Skeletal muscle satellite cell (primary cell): Measurements from ENCODE around the gene DRICH1.
"Not testable (repeated sequence)": the region's sequence is repeated elsewhere in the genome, so short reads cannot be mapped to it uniquely, and the experiment has no call there.

ENCODE experiments used
- H3K27me3 ChIP-seq: 2 replicates; pipeline ENCODE4 v1.7.0; 2013; ENCODE audit warnings: low read length; ENCODE audit not compliant: control insufficient read depth, insufficient read depth
- H3K36me3 ChIP-seq: 2 replicates; pipeline ENCODE4 v1.7.0; 2013; ENCODE audit warnings: mild to moderate bottlenecking, control low read depth, low read length; ENCODE audit not compliant: insufficient read depth
- H3K4me1 ChIP-seq: 2 replicates; pipeline ENCODE4 v1.7.0; 2013; ENCODE audit warnings: low read length; ENCODE audit not compliant: control insufficient read depth, insufficient read depth
- H3K4me2 ChIP-seq: 2 replicates; pipeline ENCODE4 v1.7.0; 2013; ENCODE audit warnings: mild to moderate bottlenecking, low read length
- H3K4me3 ChIP-seq: 2 replicates; pipeline ENCODE4 v1.7.0; 2013; ENCODE audit warnings: low read length
- H3K9ac ChIP-seq: 2 replicates; pipeline ENCODE4 v1.7.0; 2013; ENCODE audit warnings: mild to moderate bottlenecking, low read depth, low read length, moderate library complexity
- H3K9me3 ChIP-seq: replicated peaks from 2 replicates; pipeline ENCODE4 v1.7.0; 2013; ENCODE audit warnings: mild to moderate bottlenecking, control low read depth, low read length

The DRICH1 gene

DNA sequence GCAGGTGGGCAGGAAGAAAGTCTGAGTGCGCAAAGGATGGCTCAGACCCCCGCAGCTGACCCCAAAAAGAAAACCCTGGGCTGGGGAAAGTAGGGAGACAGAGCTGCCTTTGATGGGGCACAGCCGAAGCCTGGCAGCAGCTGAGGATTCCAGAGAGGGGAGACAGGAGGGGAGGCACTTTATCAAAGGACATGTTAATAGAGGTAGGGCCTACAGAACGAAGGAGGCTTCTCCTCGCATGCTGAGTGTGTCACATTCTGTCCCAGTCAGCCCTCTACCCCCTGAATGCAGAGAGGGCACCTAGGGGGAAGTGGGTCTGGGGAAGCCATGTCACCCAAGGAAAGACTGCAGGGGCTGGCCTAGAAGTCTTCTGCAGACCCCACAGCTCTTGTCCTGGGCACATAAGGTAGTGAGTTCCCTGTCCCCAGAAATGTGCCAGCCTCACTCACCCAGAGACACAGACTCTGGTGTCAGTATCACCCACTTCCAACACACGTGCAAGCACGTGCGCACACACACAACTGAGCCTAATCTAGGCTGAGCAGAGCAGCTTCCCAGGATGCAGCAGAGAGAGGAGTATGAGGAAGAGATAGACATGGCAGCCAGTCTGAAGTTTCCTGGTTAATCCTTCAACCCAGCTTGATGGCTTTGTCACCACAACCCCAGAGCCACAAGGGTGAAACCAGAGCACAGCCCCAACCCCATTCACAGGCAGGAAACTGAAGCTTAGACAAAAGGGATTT, 40.4 kb upstream of the DRICH1 start:
- not testable (repeated sequence) for H3K4me2 ChIP-seq, H3K9me3 ChIP-seq, H3K4me3 ChIP-seq, H3K27me3 ChIP-seq, H3K36me3 ChIP-seq, H3K9ac ChIP-seq, H3K4me1 ChIP-seq

DNA sequence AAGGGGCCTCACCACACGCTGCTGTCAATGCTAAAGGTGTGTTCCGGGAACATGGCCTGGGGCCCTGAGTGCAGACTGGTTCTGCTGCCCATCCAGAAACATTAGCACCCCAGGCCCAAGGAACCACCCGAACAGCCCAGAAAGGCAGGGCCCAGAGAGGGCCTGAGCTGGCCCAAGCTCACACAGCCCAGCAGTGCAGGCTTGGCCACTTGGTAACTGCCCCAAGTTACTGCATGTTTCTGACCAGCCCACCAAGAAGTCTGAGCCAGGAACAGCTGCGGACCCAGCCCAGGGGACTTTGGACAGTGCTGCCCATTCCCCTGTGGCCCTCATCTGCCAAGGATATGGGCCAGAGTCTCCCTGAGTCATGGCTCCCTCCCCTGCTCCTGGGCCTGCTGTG, 39.3 kb upstream of the DRICH1 start:
- not testable (repeated sequence) for H3K9ac ChIP-seq, H3K27me3 ChIP-seq, H3K9me3 ChIP-seq, H3K4me3 ChIP-seq, H3K4me2 ChIP-seq, H3K4me1 ChIP-seq, H3K36me3 ChIP-seq

DNA sequence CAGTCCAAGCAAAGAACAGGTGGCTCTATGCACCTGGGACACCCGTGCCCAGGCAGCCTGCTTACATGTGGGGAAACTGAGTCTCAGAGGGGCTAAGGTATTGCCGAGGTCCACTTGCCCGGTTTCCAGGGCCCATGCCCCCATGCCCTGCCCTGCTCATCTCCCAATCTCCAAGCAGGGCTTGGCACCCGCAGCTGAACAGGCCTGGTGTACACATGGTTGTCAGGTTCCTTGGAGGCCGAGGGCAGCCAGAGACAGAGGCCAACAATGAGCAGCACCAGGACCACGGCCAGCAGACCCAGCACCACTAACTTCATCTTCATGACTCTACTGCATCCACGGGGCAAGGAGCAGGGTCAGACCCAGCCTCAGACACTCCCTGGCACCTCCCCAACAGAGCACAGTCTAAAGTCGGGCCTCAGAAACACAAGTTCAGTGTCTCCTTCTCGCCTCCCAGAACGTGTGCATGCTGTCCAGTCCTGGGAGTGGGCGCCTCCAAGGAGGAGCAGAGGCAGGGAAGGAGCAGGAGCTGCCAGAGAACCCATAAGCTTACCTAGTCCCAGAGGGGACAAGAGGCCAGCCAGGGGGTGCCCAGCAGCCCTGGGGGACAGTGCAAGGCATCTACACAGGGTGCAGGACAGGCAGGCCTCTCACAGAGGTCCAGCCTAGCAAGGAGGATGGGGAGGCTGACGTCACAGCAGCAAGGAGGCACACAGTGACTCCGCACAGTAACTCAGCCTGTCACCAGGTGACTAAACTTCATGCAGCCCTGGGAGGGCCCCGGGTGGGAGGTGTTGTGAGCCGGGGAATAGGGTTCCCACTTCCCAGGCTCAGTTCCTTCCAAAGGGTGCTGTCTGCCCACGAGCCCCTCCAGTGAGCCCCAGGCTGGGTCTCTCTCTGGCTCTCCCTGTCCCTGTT, 38.5 kb upstream of the DRICH1 start:
- H3K9me3 ChIP-seq = no peaks in the 10 kb centered on the region
- H3K36me3 ChIP-seq = no peaks in the 10 kb centered on the region

DNA sequence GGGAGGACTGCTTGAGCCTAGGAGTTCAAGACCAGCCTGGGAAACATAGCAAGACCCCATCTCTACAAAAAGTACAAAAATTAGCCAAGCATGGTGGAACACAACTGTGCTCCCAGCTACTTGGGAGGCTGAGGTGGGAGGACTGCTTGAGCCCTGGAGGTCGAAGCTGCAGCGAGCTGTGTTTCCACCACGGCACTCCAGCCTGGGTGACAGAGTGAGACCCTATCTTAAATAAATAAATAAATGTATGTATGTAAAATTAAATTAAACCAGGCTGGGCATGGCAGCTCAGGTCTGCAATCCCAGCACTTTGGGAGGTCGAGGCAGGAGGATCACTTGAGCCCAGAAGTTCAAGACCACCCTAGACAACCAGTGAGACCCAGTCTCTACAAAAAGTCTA, 28.3 kb upstream of the DRICH1 start:
- not testable (repeated sequence) for H3K4me3 ChIP-seq, H3K27me3 ChIP-seq, H3K4me1 ChIP-seq, H3K9me3 ChIP-seq, H3K36me3 ChIP-seq, H3K9ac ChIP-seq, H3K4me2 ChIP-seq

More for the DNA sequence above, 38.5 kb upstream of the DRICH1 start:
- Histone ChIP-seq H3K4me3 (no peak overlapping the region), H3K27me3 (no peaks in the 10 kb centered on the region), H3K9ac (no peak overlapping the region), H3K4me2 (no peak overlapping the region), H3K4me1 (no peaks in the 10 kb centered on the region)

DNA sequence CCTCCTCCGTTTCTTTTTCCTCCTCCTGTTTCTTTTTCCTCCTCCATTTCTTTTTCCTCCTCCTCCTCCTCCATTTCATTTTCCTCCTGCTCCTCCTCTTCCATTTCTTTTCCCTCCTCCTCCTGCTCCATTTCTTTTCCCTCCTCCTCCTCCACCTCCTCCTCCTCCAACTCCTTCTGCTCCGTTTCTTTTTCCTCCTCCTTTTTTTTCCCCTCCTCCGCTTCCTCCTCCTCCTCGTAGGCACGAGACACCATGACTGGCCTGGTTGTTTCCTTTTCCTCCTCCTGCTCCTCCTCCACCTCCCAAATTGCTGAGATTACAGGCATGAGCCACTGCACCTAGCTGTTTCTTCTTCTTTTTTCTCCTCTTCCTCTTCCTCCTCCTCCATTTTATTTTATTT, 25.6 kb upstream of the DRICH1 start:
- Histone ChIP-seq H3K4me3 (no peak overlapping the region), H3K27me3 (no peaks in the 10 kb centered on the region), H3K9me3 (no peaks in the 10 kb centered on the region), H3K4me1 (no peaks in the 10 kb centered on the region), H3K4me2 (no peak overlapping the region), H3K36me3 (no peaks in the 10 kb centered on the region), H3K9ac (no peak overlapping the region)

DNA sequence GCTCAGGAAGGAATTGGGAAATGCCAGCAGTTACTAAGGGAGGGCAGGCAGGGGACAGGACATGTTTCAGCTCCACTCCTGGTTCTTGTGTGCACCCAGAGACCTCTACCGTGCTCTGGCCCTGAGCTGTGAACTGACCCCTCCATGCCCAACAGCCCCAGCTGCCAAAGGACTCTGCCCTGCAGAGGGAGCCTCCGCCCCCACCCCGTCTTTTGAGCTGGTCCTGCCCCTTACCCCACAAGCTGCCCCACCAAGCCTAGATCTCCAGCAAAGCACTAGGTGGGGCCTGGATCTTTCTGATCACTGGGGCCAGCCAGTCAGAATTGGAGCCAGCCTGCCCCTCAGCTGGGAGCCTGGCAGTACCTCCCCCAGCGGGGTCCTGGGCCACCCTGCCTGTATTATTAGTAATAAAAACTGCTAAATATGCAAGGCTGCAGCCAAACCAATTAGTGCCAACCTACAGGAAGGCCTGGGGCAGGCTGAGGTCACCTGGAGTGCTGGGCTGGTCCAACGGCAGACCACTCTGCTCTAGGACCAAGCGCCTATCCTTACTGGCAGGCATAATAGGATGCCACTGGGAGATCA, 23.9 kb upstream of the DRICH1 start:
- no peak overlapping the region for H3K4me3 ChIP-seq
- no peak overlapping the region for H3K9ac ChIP-seq
- no peaks in the 10 kb centered on the region for H3K9me3 ChIP-seq
- H3K4me2 ChIP-seq = no peak overlapping the region
- H3K27me3 ChIP-seq = no peaks in the 10 kb centered on the region
- H3K36me3 ChIP-seq = no peaks in the 10 kb centered on the region
- H3K4me1 ChIP-seq = no peaks in the 10 kb centered on the region

DNA sequence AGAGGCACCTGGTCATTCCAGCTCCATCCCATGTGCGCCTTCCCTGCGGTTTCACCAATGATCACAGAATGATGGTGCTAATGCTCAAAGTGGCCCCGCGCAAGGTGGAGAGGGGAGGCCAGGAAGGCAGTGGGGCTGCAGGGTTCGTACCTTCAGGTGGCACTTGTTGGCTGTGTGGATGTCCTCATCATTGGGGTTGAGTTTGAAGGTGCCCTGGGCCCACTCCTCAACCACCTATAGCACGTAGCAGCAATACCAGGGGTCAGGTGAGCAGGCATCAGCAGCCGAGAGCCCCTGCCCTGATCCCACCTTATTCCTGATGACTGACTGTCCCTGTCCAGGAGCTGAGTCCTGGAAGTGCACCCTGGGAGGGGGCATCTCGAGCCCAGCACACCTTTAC, 20.6 kb upstream of the DRICH1 start:
- Histone ChIP-seq H3K9me3 (no peaks in the 10 kb centered on the region), H3K27me3 (no peaks in the 10 kb centered on the region), H3K9ac (no peak overlapping the region), H3K4me1 (no peaks in the 10 kb centered on the region), H3K4me2 (no peak overlapping the region), H3K4me3 (no peak overlapping the region), H3K36me3 (no peaks in the 10 kb centered on the region)

DNA sequence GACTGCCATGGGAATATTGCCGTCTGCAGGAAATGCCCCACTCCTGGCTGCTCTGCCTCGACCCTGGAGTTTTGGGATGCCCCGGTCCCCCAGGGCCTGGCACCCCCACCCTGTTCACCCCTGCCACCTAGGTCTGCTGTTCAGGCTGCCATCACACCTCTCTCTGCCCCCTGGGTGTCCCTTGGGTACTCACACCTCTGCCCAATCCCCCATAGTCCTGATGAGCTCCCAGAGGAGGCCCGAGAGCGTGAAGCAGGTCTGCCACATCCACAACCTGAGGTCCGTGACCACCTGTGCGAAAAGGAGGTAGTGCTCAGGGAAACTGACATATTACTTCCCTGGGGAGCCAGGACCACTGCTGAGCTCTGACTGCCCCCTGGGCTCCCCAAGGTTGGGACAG, 20.2 kb upstream of the DRICH1 start:
- Histone ChIP-seq H3K4me2 (no peak overlapping the region), H3K9ac (no peak overlapping the region), H3K9me3 (no peaks in the 10 kb centered on the region), H3K4me1 (no peaks in the 10 kb centered on the region), H3K4me3 (no peak overlapping the region), H3K36me3 (no peaks in the 10 kb centered on the region), H3K27me3 (no peaks in the 10 kb centered on the region)

DNA sequence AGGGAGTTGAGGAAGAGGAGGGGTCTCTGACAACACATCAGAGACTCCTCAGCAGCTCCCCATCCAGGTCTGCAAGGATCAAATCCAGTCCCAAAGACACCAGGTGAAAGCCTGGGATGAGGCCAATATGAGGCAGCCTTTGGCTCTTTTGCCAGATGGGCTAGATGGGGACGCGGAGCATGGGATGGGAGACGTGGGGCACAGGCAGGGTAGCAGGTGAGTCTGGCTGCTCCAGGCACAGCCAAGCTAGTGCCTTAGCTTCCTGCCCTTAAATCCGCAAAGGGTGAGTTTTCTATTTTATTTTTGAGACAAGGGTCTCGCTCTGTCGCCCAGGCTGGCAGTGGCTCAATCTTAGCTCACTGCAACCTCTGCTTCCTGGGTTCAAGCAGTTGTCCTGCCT, 19.6 kb upstream of the DRICH1 start:
- no peaks in the 10 kb centered on the region for H3K9me3 ChIP-seq
- H3K36me3 ChIP-seq = no peaks in the 10 kb centered on the region
- no peak overlapping the region for H3K4me2 ChIP-seq
- no peak overlapping the region for H3K4me3 ChIP-seq
- no peak overlapping the region for H3K9ac ChIP-seq
- H3K27me3 ChIP-seq = no peaks in the 10 kb centered on the region
- no peaks in the 10 kb centered on the region for H3K4me1 ChIP-seq

DNA sequence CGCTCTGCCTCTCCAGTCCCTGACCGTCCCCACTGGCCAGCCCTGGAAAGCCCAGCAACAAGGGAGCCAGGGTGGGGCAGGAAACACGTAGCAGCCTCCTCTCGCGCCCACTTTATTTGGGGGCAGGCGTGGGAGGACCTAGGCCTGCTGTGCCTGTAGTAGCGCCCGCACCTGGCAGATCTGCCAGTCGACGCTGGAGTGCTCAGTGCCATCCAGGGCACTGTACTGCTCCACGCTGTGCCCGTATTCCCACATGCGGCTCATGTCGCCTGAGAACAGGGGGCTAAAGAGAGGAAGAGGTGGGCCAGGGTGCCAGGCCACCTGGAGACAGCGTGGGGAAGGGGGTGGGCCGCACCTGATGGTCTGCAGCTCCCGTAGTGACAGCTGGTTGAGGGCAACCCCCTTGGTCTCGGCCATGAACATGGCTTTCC, 17.0 kb upstream of the DRICH1 start:
- Histone ChIP-seq H3K27me3 (no peaks in the 10 kb centered on the region), H3K9ac (no peak overlapping the region), H3K4me1 (no peaks in the 10 kb centered on the region), H3K36me3 (no peaks in the 10 kb centered on the region), H3K4me2 (no peak overlapping the region), H3K4me3 (no peak overlapping the region), H3K9me3 (no peaks in the 10 kb centered on the region)

DNA sequence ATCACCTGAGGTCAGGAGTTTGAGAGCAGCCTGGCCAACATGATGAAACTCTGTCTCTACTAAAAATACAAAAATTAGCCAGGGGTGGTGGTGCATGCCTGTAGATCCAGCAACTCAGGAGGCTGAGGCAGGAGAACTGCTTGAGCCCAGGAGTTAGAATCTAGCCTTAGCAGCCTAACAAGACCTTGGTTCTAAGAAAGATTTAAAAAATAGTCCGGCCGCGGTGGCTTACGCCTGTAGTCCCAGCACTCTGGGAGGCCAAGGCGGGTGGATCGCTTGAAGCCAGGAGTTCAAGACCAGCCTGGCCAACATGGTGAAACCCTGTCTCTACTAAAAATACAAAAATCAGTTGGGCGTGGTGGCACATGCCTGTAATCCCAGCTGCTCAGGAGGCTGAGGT, 14.4 kb upstream of the DRICH1 start:
- not testable (repeated sequence) for H3K4me3 ChIP-seq, H3K9me3 ChIP-seq, H3K4me2 ChIP-seq, H3K4me1 ChIP-seq, H3K9ac ChIP-seq, H3K36me3 ChIP-seq, H3K27me3 ChIP-seq
